ENCODE results near the gene PAWR. TPM values are rescaled to one million over a fixed set of nuclear protein-coding genes. Genes with fewer than 3 reads are reported as not detected.

Gene PAWR
- total RNA-seq, 5 donors from 2014 or later (not counting 1 experiment from before 2014, with no cell fraction given): 0.98 to 8.2 (median 6.1) TPM

GRCh38 chr12:79710707-79711483 lies 20.1 kb upstream of the PAWR start:
- DNase-seq (no peak), ATAC-seq (replicated peaks in 1 of 4) (no peak)
- Histone ChIP-seq H3K27ac (ENCODE audit: low read length) (no peak overlapping the region), H3K9me3 (no peaks in the 10 kb centered on the region), H3K4me1 (ENCODE audit: control insufficient read depth in 1 of 2, extremely low read depth in 1 of 2, insufficient read depth in 2 of 2, low read length in 2 of 2) (no peaks in the 10 kb centered on the region), H3K27me3 (replicated peaks in 1 of 2; ENCODE audit: control insufficient read depth in 2 of 2, extremely low read depth in 1 of 2, insufficient read depth in 2 of 2, low read length in 1 of 2) (peaks cover 0 to 5% of the 10 kb centered on the region in 2 experiments), H3K36me3 (ENCODE audit: control insufficient read depth in 2 of 2, extremely low read depth in 1 of 2, insufficient read depth in 1 of 2, low read length in 1 of 2) (no peaks in the 10 kb centered on the region), H3K4me3 (ENCODE audit: control insufficient read depth in 1 of 2, extremely low read depth in 1 of 2, low read length in 1 of 2) (no peak overlapping the region)
- Mint-ChIP-seq H3K27ac (no peak overlapping the region), H3K4me3 (no peak overlapping the region), H3K4me1 (no peaks in the 10 kb centered on the region), H3K9me3 (no peaks in the 10 kb centered on the region), H3K36me3 (no peaks in the 10 kb centered on the region), H3K27me3 (peaks cover 3 to 5% of the 10 kb centered on the region in 2 donors)
- ChIA-PET CTCF (interaction anchor here in 1 of 2 donors (0.6 kb wide), 1 partner anchor 74 kb away, joined by 4 read pairs; no protein-coding TSS in a partner anchor), POLR2A (no interaction called here)
- 82% methylated on average over 45 of the region's 50 CpGs for WGBS (ENCODE audit: insufficient coverage)

DNA sequence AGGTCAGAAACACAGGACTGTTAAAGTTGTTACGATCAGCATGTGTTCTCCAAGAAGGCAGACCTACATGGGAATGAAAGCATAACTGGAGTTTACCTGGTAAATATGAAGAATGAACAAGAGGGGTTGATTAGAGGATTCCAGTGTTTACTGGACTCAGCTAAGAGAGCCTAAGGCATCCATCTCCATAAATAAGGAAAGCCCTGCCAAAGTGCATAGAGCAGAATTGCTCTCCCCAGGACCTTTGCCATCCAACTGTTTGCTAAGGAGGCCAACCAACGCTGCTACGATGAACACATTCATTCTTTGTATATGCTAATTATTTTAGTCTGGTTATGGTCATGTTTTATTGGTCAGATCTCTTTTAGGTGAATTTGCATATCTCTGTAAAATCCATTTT lies 17.1 kb upstream of the PAWR start:
- Histone ChIP-seq H3K27ac (ENCODE audit: low read length) (no peak overlapping the region), H3K9me3 (no peaks in the 10 kb centered on the region), H3K4me1 (ENCODE audit: control insufficient read depth in 1 of 2, extremely low read depth in 1 of 2, insufficient read depth in 2 of 2, low read length in 2 of 2) (no peaks in the 10 kb centered on the region), H3K27me3 (replicated peaks in 1 of 2; ENCODE audit: control insufficient read depth in 2 of 2, extremely low read depth in 1 of 2, insufficient read depth in 2 of 2, low read length in 1 of 2) (peaks cover 0 to 3% of the 10 kb centered on the region in 2 experiments), H3K36me3 (ENCODE audit: control insufficient read depth in 2 of 2, extremely low read depth in 1 of 2, insufficient read depth in 1 of 2, low read length in 1 of 2) (no peaks in the 10 kb centered on the region), H3K4me3 (ENCODE audit: control insufficient read depth in 1 of 2, extremely low read depth in 1 of 2, low read length in 1 of 2) (no peak overlapping the region)
- no peak overlapping the region for H3K4me3 Mint-ChIP-seq
- no peak overlapping the region for H3K27ac Mint-ChIP-seq
- H3K36me3 Mint-ChIP-seq: no peaks in the 10 kb centered on the region
- H3K27me3 Mint-ChIP-seq: peaks cover 3 to 5% of the 10 kb centered on the region in 2 donors
- DNase-seq: no peak
- no peaks in the 10 kb centered on the region for H3K4me1 Mint-ChIP-seq
- WGBS (ENCODE audit: insufficient coverage): no CpG with 5 or more reads among the region's 3 CpGs
- CTCF ChIA-PET: interaction anchor here in 1 of 2 donors (0.7 kb wide), 1 partner anchor 17 kb away, joined by 3 read pairs; the partner anchor contains the start of gene PAWR
- POLR2A ChIA-PET: no interaction called here
- ATAC-seq (replicated peaks in 1 of 4): no peak
- no peaks in the 10 kb centered on the region for H3K9me3 Mint-ChIP-seq

- DNase-seq: no peak
- ChIA-PET POLR2A (no interaction called here), CTCF (no interaction called here)
- no peak overlapping the region for H3K4me3 Mint-ChIP-seq
- no peaks in the 10 kb centered on the region for H3K4me1 Mint-ChIP-seq
- H3K4me1 ChIP-seq (ENCODE audit: control insufficient read depth in 1 of 2, extremely low read depth in 1 of 2, insufficient read depth in 2 of 2, low read length in 2 of 2): no peaks in the 10 kb centered on the region
- no peaks in the 10 kb centered on the region for H3K9me3 Mint-ChIP-seq
- no peak overlapping the region for H3K27ac Mint-ChIP-seq
- ATAC-seq (replicated peaks in 1 of 4): no peak
- no CpG with 5 or more reads among the region's 3 CpGs for WGBS (ENCODE audit: insufficient coverage)
- H3K36me3 ChIP-seq (ENCODE audit: control insufficient read depth in 2 of 2, extremely low read depth in 1 of 2, insufficient read depth in 1 of 2, low read length in 1 of 2): no peaks in the 10 kb centered on the region
- no peaks in the 10 kb centered on the region for H3K9me3 ChIP-seq
- H3K36me3 Mint-ChIP-seq: no peaks in the 10 kb centered on the region
- H3K27ac ChIP-seq (ENCODE audit: low read length): no peak overlapping the region
- peaks cover 0 to 7% of the 10 kb centered on the region in 2 experiments for H3K27me3 ChIP-seq (replicated peaks in 1 of 2; ENCODE audit: control insufficient read depth in 2 of 2, extremely low read depth in 1 of 2, insufficient read depth in 2 of 2, low read length in 1 of 2)
- peaks cover 0 to 8% of the 10 kb centered on the region in 2 donors for H3K27me3 Mint-ChIP-seq
- H3K4me3 ChIP-seq (ENCODE audit: control insufficient read depth in 1 of 2, extremely low read depth in 1 of 2, low read length in 1 of 2): no peak overlapping the region
Observed at GRCh38 chr12:79706676-79707075, 15.9 kb upstream of the PAWR start.

DNA sequence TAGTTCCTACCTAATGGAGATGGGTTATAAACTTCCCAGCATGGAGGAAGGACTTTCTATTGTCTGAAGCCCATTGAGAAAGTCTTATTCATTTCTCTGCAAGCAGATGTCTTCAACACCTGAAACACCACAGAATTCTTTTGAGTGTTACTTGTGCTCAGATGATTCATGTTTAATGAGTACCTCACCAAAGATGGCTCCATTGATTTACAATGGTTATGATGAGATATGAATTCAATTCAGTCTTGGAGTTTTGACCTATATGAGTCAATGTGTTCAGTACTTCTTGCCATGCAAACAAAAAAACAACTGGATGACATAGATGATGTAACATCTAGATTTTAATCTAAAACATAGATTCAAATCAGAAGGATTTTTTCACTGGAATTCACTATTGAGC lies 15.4 kb upstream of the PAWR start:
- H3K27ac Mint-ChIP-seq: no peak overlapping the region
- H3K9me3 ChIP-seq: no peaks in the 10 kb centered on the region
- H3K36me3 Mint-ChIP-seq: no peaks in the 10 kb centered on the region
- ATAC-seq (replicated peaks in 1 of 4) (no peak), DNase-seq (no peak)
- H3K27me3 Mint-ChIP-seq: peaks cover 0 to 8% of the 10 kb centered on the region in 2 donors
- no peaks in the 10 kb centered on the region for H3K9me3 Mint-ChIP-seq
- ChIA-PET CTCF (no interaction called here), POLR2A (no interaction called here)
- H3K4me3 ChIP-seq (ENCODE audit: control insufficient read depth in 1 of 2, extremely low read depth in 1 of 2, low read length in 1 of 2): no peak overlapping the region
- no peak overlapping the region for H3K27ac ChIP-seq (ENCODE audit: low read length)
- peaks cover 0 to 7% of the 10 kb centered on the region in 2 experiments for H3K27me3 ChIP-seq (replicated peaks in 1 of 2; ENCODE audit: control insufficient read depth in 2 of 2, extremely low read depth in 1 of 2, insufficient read depth in 2 of 2, low read length in 1 of 2)
- no peaks in the 10 kb centered on the region for H3K36me3 ChIP-seq (ENCODE audit: control insufficient read depth in 2 of 2, extremely low read depth in 1 of 2, insufficient read depth in 1 of 2, low read length in 1 of 2)
- no peaks in the 10 kb centered on the region for H3K4me1 Mint-ChIP-seq
- H3K4me1 ChIP-seq (ENCODE audit: control insufficient read depth in 1 of 2, extremely low read depth in 1 of 2, insufficient read depth in 2 of 2, low read length in 2 of 2): no peaks in the 10 kb centered on the region
- no peak overlapping the region for H3K4me3 Mint-ChIP-seq

GRCh38 chr12:79698966-79699365 lies 8.2 kb upstream of the PAWR start:
- Histone ChIP-seq H3K36me3 (ENCODE audit: control insufficient read depth in 2 of 2, extremely low read depth in 1 of 2, insufficient read depth in 1 of 2, low read length in 1 of 2) (no peaks in the 10 kb centered on the region), H3K27me3 (replicated peaks in 1 of 2; ENCODE audit: control insufficient read depth in 2 of 2, extremely low read depth in 1 of 2, insufficient read depth in 2 of 2, low read length in 1 of 2) (peaks cover 0 to 8% of the 10 kb centered on the region in 2 experiments), H3K9me3 (no peaks in the 10 kb centered on the region), H3K4me1 (ENCODE audit: control insufficient read depth in 1 of 2, extremely low read depth in 1 of 2, insufficient read depth in 2 of 2, low read length in 2 of 2) (no peaks in the 10 kb centered on the region), H3K27ac (ENCODE audit: low read length) (no peak overlapping the region), H3K4me3 (ENCODE audit: control insufficient read depth in 1 of 2, extremely low read depth in 1 of 2, low read length in 1 of 2) (no peak overlapping the region)
- CTCF ChIA-PET: no interaction called here
- Mint-ChIP-seq H3K27ac (no peak overlapping the region), H3K36me3 (no peaks in the 10 kb centered on the region), H3K4me3 (no peak overlapping the region), H3K4me1 (no peaks in the 10 kb centered on the region), H3K27me3 (peaks cover 7 to 28% of the 10 kb centered on the region in 2 donors), H3K9me3 (no peaks in the 10 kb centered on the region)
- POLR2A ChIA-PET: no interaction called here
- ATAC-seq (replicated peaks in 1 of 4) (no peak), DNase-seq (no peak)
- 79% methylated on average over 2 of the region's 3 CpGs for WGBS (ENCODE audit: insufficient coverage)

- H3K4me3 Mint-ChIP-seq: no peak overlapping the region
- no peak overlapping the region for H3K27ac Mint-ChIP-seq
- no peak overlapping the region for H3K27ac ChIP-seq (ENCODE audit: low read length)
- POLR2A ChIA-PET: no interaction called here
- no peaks in the 10 kb centered on the region for H3K36me3 Mint-ChIP-seq
- ATAC-seq (replicated peaks in 1 of 4): no peak
- 93% methylated on average over 2 of the region's 3 CpGs for WGBS (ENCODE audit: insufficient coverage)
- H3K36me3 ChIP-seq (ENCODE audit: control insufficient read depth in 2 of 2, extremely low read depth in 1 of 2, insufficient read depth in 1 of 2, low read length in 1 of 2): no peaks in the 10 kb centered on the region
- peaks cover under 1 to 3% (median 2%) of the 10 kb centered on the region in 3 donors for H3K4me1 Mint-ChIP-seq
- H3K27me3 ChIP-seq (replicated peaks in 1 of 2; ENCODE audit: control insufficient read depth in 2 of 2, extremely low read depth in 1 of 2, insufficient read depth in 2 of 2, low read length in 1 of 2): peaks cover 0 to 8% of the 10 kb centered on the region in 2 experiments
- no peak overlapping the region for H3K4me3 ChIP-seq (ENCODE audit: control insufficient read depth in 1 of 2, extremely low read depth in 1 of 2, low read length in 1 of 2)
- DNase-seq: no peak
- H3K4me1 ChIP-seq (ENCODE audit: control insufficient read depth in 1 of 2, extremely low read depth in 1 of 2, insufficient read depth in 2 of 2, low read length in 2 of 2): peaks cover 0 to 2% of the 10 kb centered on the region in 2 experiments
- CTCF ChIA-PET: no interaction called here
- no peaks in the 10 kb centered on the region for H3K9me3 Mint-ChIP-seq
- H3K27me3 Mint-ChIP-seq: peaks cover 16 to 47% of the 10 kb centered on the region in 2 donors
- H3K9me3 ChIP-seq: no peaks in the 10 kb centered on the region
Observed at GRCh38 chr12:79696416-79696815, 5.7 kb upstream of the PAWR start.
